Liver (tissue), 9 donors: ENCODE data around the gene LAMC1. TPM values are rescaled to one million over a fixed set of nuclear protein-coding genes. Genes with fewer than 3 reads are reported as not detected.

Experiments
- DNase-seq: peaks from one replicate; pipeline ENCODE4 v3.0.0-alpha.2; 2017; ENCODE audit warnings: low spot score
- H3K27ac ChIP-seq, 2 donors: one replicate each; pipeline ENCODE4 v1.7.0; 2013; ENCODE audit warnings: inconsistent platforms in 2 of 2, low read length in 2 of 2, control low read depth in 1 of 2, low read depth in 1 of 2, mild to moderate bottlenecking in 1 of 2
- H3K27me3 ChIP-seq, 4 donors: one replicate each; pipeline versions ENCODE4 v1.6.1 to v1.7.0; 2013; ENCODE audit warnings: low read length in 3 of 4, inconsistent platforms in 1 of 4, mild to moderate bottlenecking in 1 of 4, moderate library complexity in 1 of 4; ENCODE audit not compliant: control insufficient read depth in 4 of 4, insufficient read depth in 4 of 4
- H3K36me3 ChIP-seq, 4 donors: one replicate each; pipeline versions ENCODE4 v1.6.1 to v1.7.0; 2013; ENCODE audit warnings: low read length in 3 of 4, mild to moderate bottlenecking in 3 of 4, low read depth in 1 of 4, moderate library complexity in 1 of 4; ENCODE audit not compliant: control insufficient read depth in 4 of 4, insufficient read depth in 3 of 4
- H3K4me1 ChIP-seq, 4 donors: one replicate each; pipeline versions ENCODE4 v1.6.1 to v1.7.0; 2013; ENCODE audit warnings: low read length in 3 of 4, mild to moderate bottlenecking in 3 of 4, moderate library complexity in 1 of 4; ENCODE audit not compliant: control insufficient read depth in 4 of 4, insufficient read depth in 4 of 4
- H3K4me3 ChIP-seq, 3 donors: one replicate each; pipeline versions ENCODE4 v1.6.1 to v1.7.0; 2013; ENCODE audit warnings: low read length in 3 of 3, control low read depth in 1 of 3, low read depth in 1 of 3, mild to moderate bottlenecking in 1 of 3
- H3K9ac ChIP-seq, 2 donors: one replicate each; pipeline ENCODE4 v1.7.0; 2013; ENCODE audit warnings: low read length in 2 of 2, mild to moderate bottlenecking in 2 of 2, moderate library complexity in 2 of 2, control low read depth in 1 of 2, low read depth in 1 of 2
- H3K9me3 ChIP-seq, 4 donors: one replicate each; pipeline versions ENCODE4 v1.6.1 to v1.7.0; 2013; ENCODE audit warnings: low read length in 3 of 4; ENCODE audit not compliant: control insufficient read depth in 4 of 4
- EGR1 ChIP-seq, 2 donors: IDR thresholded peaks; 2 replicates each; pipeline ENCODE4 v1.6.1; 2016 to 2018; ENCODE audit warnings: antibody characterized with exemption in 2 of 2, low read depth in 2 of 2
- FOXA1 ChIP-seq: IDR thresholded peaks from 2 replicates; pipeline ENCODE4 v1.6.1; 2016; ENCODE audit warnings: antibody characterized with exemption
- FOXA2 ChIP-seq: IDR thresholded peaks from 2 replicates; pipeline ENCODE4 v1.6.1; 2016; ENCODE audit warnings: antibody characterized with exemption
- GABPA ChIP-seq, 2 donors: IDR thresholded peaks in 1 of 2; conservative IDR thresholded peaks in 1 of 2; 2 replicates each; pipeline ENCODE4 v1.6.1; 2016; ENCODE audit warnings: antibody characterized with exemption in 2 of 2, mild to moderate bottlenecking in 1 of 2, moderate library complexity in 1 of 2
- HNF4A ChIP-seq, 2 donors: conservative IDR thresholded peaks; 2 replicates each; pipeline ENCODE4 v1.6.1; 2016; ENCODE audit warnings: antibody characterized with exemption in 2 of 2, mild to moderate bottlenecking in 2 of 2
- HNF4G ChIP-seq: IDR thresholded peaks from 2 replicates; pipeline ENCODE4 v1.6.1; 2016; ENCODE audit warnings: antibody characterized with exemption
- JUND ChIP-seq, 2 donors: IDR thresholded peaks; 2 replicates each; pipeline ENCODE4 v1.6.1; 2016; ENCODE audit warnings: antibody characterized with exemption in 2 of 2
- NR2F2 ChIP-seq: IDR thresholded peaks from 2 replicates; pipeline ENCODE4 v1.6.1; 2016; ENCODE audit warnings: antibody characterized with exemption
- RAD21 ChIP-seq, 2 donors: IDR thresholded peaks; 2 replicates each; pipeline ENCODE4 v1.6.1; 2016; ENCODE audit warnings: antibody characterized with exemption in 2 of 2, mild to moderate bottlenecking in 2 of 2
- RXRA ChIP-seq, 2 donors: IDR thresholded peaks; 2 replicates each; pipeline ENCODE4 v1.6.1; 2017 to 2018; ENCODE audit warnings: antibody characterized with exemption in 2 of 2, mild to moderate bottlenecking in 1 of 2
- SP1 ChIP-seq: IDR thresholded peaks from 2 replicates; pipeline ENCODE4 v1.6.1; 2018; ENCODE audit warnings: antibody characterized with exemption, mild to moderate bottlenecking
- TAF1 ChIP-seq: conservative IDR thresholded peaks from 2 replicates; pipeline ENCODE4 v1.6.1; 2016; ENCODE audit warnings: antibody characterized with exemption, mild to moderate bottlenecking
- YY1 ChIP-seq: IDR thresholded peaks from 2 replicates; pipeline ENCODE4 v1.6.1; 2016; ENCODE audit warnings: antibody characterized with exemption, mild to moderate bottlenecking
- WGBS: extraction: QIAGEN DNeasy Blood & Tissue Kit; methylation state at CpG from one replicate; pipeline ENCODE4 v1.1.7; 2013; 5-methylcytosine and 5-hydroxymethylcytosine counted together
- polyA plus RNA-seq, 2 donors: library from polyadenylated mRNA; stranded (reverse) in 1 of 2; unstranded in 1 of 2; fragments of 200-250 nt in 1 of 2; fragments of >200 nt in 1 of 2; fragmentation: Nextera tagmentation in 1 of 2; extraction: Ambion mirVana in 1 of 2; gene quantifications; one replicate each; pipeline versions ENCODE4 v1.2.1 to v1.2.3, GENCODE V29; 2013 to 2015
- total RNA-seq, 2 donors: library from RNA; depleted of rRNA; stranded (reverse); fragments of >200 nt; gene quantifications; one replicate each; pipeline ENCODE4 v1.2.3, GENCODE V29; 2014
- TF ChIP-seq, protein P1 (sequence below): IDR thresholded peaks from 2 replicates; pipeline ENCODE4 v1.6.1; 2016; ENCODE audit warnings: antibody characterized with exemption
- TF ChIP-seq, protein P2 (sequence below): IDR thresholded peaks from 2 replicates; pipeline ENCODE4 v1.6.1; 2016; ENCODE audit warnings: antibody characterized with exemption
- TF ChIP-seq, protein P3 (sequence below): fragments of 150-350 bp; IDR thresholded peaks from 2 replicates; pipeline ENCODE4 v1.5.1; 2017; ENCODE audit warnings: improper control_type of control experiment, low read depth, low read length; ENCODE audit not compliant: missing input control
- TF ChIP-seq, protein P4 (sequence below): IDR thresholded peaks from 2 replicates; pipeline ENCODE4 v1.6.1; 2016; ENCODE audit warnings: antibody characterized with exemption, mild to moderate bottlenecking
- TF ChIP-seq, protein P5 (sequence below): IDR thresholded peaks from 2 replicates; pipeline ENCODE4 v1.6.1; 2016; ENCODE audit warnings: antibody characterized with exemption
- donor health status: healthy.
- donor health status: healthy.
- donor health status: healthy.
- donor health status: healthy.
- donor health status: healthy.

Gene LAMC1
- total and polyA plus RNA-seq, 4 donors = 5.3 to 35.1 (median 19.7) TPM

DNA sequence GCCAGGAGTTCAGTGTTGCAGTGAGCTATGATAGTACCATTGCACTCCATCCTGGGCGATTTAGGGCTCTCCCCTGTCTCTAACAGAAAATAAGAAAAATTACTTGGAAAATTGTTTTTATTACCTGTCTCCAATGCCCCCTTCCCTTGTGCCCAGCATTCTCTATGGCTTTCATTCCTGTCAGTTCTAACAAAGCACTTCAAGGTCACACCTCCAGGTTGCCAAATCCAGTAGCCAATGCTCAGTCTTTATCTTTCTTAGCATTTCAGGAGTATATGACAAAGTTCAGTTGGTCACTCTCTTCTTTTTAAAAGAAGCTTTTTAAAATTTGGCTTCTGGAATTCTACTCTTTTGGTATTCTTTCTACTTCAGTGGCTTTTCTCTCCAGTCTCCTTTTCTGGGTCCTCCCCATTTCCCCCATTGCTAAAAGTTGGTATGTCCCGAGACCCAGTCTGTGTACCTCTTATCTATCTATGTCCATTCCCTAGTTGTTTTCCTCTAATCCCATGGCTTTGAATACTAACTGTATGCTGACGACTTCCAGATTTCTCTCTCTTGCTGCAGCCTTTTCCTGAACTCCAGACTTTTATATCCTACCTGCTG is 69.9 kb downstream of the LAMC1 start:
- no peak for TF ChIP-seq HNF4A (conservative IDR thresholded peaks at IDR 0.05)
- TF ChIP-seq RXRA (IDR thresholded peaks at IDR 0.05) = no peak
- TF ChIP-seq FOXA2 = no peak
- TF ChIP-seq, protein P1, sequence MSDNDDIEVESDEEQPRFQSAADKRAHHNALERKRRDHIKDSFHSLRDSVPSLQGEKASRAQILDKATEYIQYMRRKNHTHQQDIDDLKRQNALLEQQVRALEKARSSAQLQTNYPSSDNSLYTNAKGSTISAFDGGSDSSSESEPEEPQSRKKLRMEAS = no peak
- TF ChIP-seq, protein P2, sequence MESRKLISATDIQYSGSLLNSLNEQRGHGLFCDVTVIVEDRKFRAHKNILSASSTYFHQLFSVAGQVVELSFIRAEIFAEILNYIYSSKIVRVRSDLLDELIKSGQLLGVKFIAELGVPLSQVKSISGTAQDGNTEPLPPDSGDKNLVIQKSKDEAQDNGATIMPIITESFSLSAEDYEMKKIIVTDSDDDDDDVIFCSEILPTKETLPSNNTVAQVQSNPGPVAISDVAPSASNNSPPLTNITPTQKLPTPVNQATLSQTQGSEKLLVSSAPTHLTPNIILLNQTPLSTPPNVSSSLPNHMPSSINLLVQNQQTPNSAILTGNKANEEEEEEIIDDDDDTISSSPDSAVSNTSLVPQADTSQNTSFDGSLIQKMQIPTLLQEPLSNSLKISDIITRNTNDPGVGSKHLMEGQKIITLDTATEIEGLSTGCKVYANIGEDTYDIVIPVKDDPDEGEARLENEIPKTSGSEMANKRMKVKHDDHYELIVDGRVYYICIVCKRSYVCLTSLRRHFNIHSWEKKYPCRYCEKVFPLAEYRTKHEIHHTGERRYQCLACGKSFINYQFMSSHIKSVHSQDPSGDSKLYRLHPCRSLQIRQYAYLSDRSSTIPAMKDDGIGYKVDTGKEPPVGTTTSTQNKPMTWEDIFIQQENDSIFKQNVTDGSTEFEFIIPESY = no peak
- TF ChIP-seq, protein P3, sequence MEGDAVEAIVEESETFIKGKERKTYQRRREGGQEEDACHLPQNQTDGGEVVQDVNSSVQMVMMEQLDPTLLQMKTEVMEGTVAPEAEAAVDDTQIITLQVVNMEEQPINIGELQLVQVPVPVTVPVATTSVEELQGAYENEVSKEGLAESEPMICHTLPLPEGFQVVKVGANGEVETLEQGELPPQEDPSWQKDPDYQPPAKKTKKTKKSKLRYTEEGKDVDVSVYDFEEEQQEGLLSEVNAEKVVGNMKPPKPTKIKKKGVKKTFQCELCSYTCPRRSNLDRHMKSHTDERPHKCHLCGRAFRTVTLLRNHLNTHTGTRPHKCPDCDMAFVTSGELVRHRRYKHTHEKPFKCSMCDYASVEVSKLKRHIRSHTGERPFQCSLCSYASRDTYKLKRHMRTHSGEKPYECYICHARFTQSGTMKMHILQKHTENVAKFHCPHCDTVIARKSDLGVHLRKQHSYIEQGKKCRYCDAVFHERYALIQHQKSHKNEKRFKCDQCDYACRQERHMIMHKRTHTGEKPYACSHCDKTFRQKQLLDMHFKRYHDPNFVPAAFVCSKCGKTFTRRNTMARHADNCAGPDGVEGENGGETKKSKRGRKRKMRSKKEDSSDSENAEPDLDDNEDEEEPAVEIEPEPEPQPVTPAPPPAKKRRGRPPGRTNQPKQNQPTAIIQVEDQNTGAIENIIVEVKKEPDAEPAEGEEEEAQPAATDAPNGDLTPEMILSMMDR = no peak
- TF ChIP-seq SP1 = no peak
- TF ChIP-seq HNF4G = no peak
- no peak for TF ChIP-seq GABPA (IDR thresholded peaks at IDR 0.05 in 1 of 2, conservative IDR thresholded peaks at IDR 0.05 in 1 of 2)
- no peak for TF ChIP-seq FOXA1
- no peak for TF ChIP-seq YY1
- TF ChIP-seq RAD21 (IDR thresholded peaks at IDR 0.05) = no peak
- TF ChIP-seq NR2F2 = no peak
- no peak for TF ChIP-seq EGR1 (IDR thresholded peaks at IDR 0.05; ENCODE audit: low read depth in 2 of 2)
- TF ChIP-seq TAF1 = no peak
- TF ChIP-seq, protein P4, sequence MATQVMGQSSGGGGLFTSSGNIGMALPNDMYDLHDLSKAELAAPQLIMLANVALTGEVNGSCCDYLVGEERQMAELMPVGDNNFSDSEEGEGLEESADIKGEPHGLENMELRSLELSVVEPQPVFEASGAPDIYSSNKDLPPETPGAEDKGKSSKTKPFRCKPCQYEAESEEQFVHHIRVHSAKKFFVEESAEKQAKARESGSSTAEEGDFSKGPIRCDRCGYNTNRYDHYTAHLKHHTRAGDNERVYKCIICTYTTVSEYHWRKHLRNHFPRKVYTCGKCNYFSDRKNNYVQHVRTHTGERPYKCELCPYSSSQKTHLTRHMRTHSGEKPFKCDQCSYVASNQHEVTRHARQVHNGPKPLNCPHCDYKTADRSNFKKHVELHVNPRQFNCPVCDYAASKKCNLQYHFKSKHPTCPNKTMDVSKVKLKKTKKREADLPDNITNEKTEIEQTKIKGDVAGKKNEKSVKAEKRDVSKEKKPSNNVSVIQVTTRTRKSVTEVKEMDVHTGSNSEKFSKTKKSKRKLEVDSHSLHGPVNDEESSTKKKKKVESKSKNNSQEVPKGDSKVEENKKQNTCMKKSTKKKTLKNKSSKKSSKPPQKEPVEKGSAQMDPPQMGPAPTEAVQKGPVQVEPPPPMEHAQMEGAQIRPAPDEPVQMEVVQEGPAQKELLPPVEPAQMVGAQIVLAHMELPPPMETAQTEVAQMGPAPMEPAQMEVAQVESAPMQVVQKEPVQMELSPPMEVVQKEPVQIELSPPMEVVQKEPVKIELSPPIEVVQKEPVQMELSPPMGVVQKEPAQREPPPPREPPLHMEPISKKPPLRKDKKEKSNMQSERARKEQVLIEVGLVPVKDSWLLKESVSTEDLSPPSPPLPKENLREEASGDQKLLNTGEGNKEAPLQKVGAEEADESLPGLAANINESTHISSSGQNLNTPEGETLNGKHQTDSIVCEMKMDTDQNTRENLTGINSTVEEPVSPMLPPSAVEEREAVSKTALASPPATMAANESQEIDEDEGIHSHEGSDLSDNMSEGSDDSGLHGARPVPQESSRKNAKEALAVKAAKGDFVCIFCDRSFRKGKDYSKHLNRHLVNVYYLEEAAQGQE = no peak
- no peak for TF ChIP-seq JUND (IDR thresholded peaks at IDR 0.05)
- TF ChIP-seq, protein P5, sequence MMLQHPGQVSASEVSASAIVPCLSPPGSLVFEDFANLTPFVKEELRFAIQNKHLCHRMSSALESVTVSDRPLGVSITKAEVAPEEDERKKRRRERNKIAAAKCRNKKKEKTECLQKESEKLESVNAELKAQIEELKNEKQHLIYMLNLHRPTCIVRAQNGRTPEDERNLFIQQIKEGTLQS = no peak
- Histone ChIP-seq H3K4me3 (no peak overlapping the region), H3K9me3 (no peaks in the 10 kb centered on the region), H3K36me3 (no peaks in the 10 kb centered on the region), H3K4me1 (peaks cover 0 to 7% (median 4%) of the 10 kb centered on the region in 4 donors), H3K27ac (no peak overlapping the region), H3K27me3 (no peaks in the 10 kb centered on the region), H3K9ac (no peak overlapping the region)
- 92% methylated on average over 3 of the region's 3 CpGs for WGBS
- no peak for DNase-seq
